K562 (cell line): ENCODE results near the gene CYP2A6. TPM values are rescaled to one million over a fixed set of nuclear protein-coding genes. Genes with fewer than 3 reads are reported as not detected.

Source experiments
- CBFA2T2 ChIP-seq: fragments of 450-650 bp; conservative IDR thresholded peaks from 2 replicates; pipeline ENCODE4 v1.6.1; 2017; ENCODE audit warnings: mild to moderate bottlenecking
- HLTF ChIP-seq: fragments of 450-650 bp; IDR thresholded peaks from 2 replicates; pipeline ENCODE4 v1.6.1; 2016
- JUNB ChIP-seq: fragments of 450-650 bp; formaldehyde crosslinking; conservative IDR thresholded peaks from 2 replicates; pipeline ENCODE4 v1.4.0; 2020; ENCODE audit warnings: mild to moderate bottlenecking
- POLR2H ChIP-seq: IDR thresholded peaks from 2 replicates; pipeline ENCODE4 v1.6.1; 2016; ENCODE audit warnings: missing genetic modification characterization, low read depth, mild to moderate bottlenecking, control low read depth, missing compliant biosample characterization, moderate library complexity
- TOE1 ChIP-seq, 2 experiments: fragments of 450-650 bp in 1 of 2; sonication (generic) in 1 of 2; formaldehyde crosslinking in 1 of 2; IDR thresholded peaks; 2 replicates each; pipeline versions ENCODE4 v1.7.1 to v1.8.0; 2016 to 2022; ENCODE audit warnings: borderline replicate concordance in 2 of 2, mild to moderate bottlenecking in 2 of 2, antibody characterized with exemption in 1 of 2, inconsistent platforms in 1 of 2, low read depth in 1 of 2, missing genetic modification reagents in 1 of 2, moderate library complexity in 1 of 2
- ZNF3 ChIP-seq: fragments of 250-450 bp; sonication (Bioruptor Pico); IDR thresholded peaks from 2 replicates; pipeline ENCODE4 v1.5.0; 2021; ENCODE audit warnings: mild to moderate bottlenecking, moderate library complexity
- ZNF79 ChIP-seq: fragments of 250-450 bp; sonication (Bioruptor Pico); IDR thresholded peaks from 2 replicates; pipeline ENCODE4 v1.4.0; 2020; ENCODE audit warnings: low read depth, mild to moderate bottlenecking, moderate library complexity
- polyA plus RNA-seq, 8 experiments: library from polyadenylated mRNA; depleted of rRNA in 4 of 8; stranded (reverse) in 5 of 8; unstranded in 3 of 8; fragments of >200 nt; fragmentation: Nextera tagmentation in 2 of 8; fragmentation: Illumina TruSeq in 1 of 8; extraction: Ambion mirVana in 2 of 8; extraction: Trizol in 1 of 8; gene quantifications; 2 replicates each; pipeline versions ENCODE4 v1.2.1 to v1.2.3, GENCODE V29; 2011 to 2014; ENCODE audit warnings: inconsistent platforms in 1 of 8, missing spikeins in 1 of 8
- total RNA-seq, 7 experiments: library from RNA; depleted of rRNA in 6 of 7; stranded (reverse); fragments of >200 nt in 6 of 7; fragmentation: Illumina TruSeq in 2 of 7; extraction: Trizol in 2 of 7; gene quantifications; 2 replicates each; pipeline versions ENCODE4 v1.2.1 to v1.2.3, GENCODE V29; 2011 to 2021; ENCODE audit warnings: low replicate concordance in 1 of 7
- TF ChIP-seq, protein P1 (sequence below): fragments of 250-450 bp; sonication (Bioruptor Pico); IDR thresholded peaks from 2 replicates; pipeline ENCODE4 v1.6.1; 2021; ENCODE audit warnings: mild to moderate bottlenecking
- TF ChIP-seq, protein P2 (sequence below): sonication (generic); formaldehyde crosslinking; IDR thresholded peaks from 2 replicates; pipeline ENCODE4 v1.8.1; 2022; ENCODE audit warnings: missing genetic modification reagents
- TF ChIP-seq, protein P3 (sequence below): fragments of 250-450 bp; sonication (Bioruptor Pico); IDR thresholded peaks from 2 replicates; pipeline ENCODE4 v1.5.0; 2022; ENCODE audit warnings: mild to moderate bottlenecking
- TF ChIP-seq, protein P4 (sequence below): fragments of 450-650 bp; IDR thresholded peaks from 2 replicates; pipeline ENCODE4 v1.6.1; 2016; ENCODE audit warnings: mild to moderate bottlenecking, moderate library complexity

CYP2A6 gene
- total and polyA plus RNA-seq, 9 of the 15 experiments (the other 6 are each of a cell fraction or from before 2014, with no cell fraction given) = 0.31 TPM; not detected in 8

DNA sequence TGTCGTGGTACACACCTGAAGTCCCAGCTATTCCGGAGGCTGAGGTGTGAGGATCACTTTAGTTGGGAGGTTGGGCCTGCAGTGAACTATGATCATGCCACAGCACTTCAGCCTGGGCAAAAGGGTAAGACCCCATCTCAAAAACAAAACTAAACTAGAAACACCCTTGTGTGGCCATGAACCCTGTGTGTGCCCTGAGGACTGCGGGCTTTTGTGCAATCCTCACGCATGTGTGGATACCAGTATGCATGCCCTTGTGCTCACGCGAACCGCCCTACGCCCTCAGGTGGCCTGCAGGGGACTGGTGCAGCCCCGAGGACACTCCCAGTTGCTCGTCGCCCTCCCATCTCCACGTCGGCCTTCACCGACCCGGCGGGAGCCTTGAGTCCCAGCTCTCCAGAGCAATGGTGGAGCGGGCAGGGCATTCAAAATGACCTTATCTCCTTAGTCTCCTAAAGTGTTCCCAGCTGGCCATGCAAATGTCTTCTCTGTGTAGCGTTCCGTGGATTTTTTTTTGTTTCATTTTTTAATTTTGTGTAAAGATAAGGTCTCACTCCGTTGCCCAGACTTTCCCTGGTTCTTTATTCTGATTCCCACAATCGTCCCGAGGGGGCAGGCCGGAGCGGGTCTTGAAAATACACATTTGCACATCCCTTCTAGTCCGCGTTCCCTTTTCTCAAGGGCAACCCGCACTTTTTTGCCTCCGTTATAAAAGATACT, 52.1 kb downstream of the CYP2A6 start (continued):
- TF ChIP-seq HLTF = peak; percentile 64
- TF ChIP-seq, protein P1, sequence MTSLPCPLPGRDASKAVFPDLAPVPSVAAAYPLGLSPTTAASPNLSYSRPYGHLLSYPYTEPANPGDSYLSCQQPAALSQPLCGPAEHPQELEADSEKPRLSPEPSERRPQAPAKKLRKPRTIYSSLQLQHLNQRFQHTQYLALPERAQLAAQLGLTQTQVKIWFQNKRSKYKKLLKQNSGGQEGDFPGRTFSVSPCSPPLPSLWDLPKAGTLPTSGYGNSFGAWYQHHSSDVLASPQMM (CRISPR knock-in tag) = no peak
- no peak for TF ChIP-seq JUNB
- TF ChIP-seq ZNF79 = peak; percentile 33; the same call in 1 of the 2 replicates
- TF ChIP-seq CBFA2T2 = no peak
- TF ChIP-seq, protein P2, sequence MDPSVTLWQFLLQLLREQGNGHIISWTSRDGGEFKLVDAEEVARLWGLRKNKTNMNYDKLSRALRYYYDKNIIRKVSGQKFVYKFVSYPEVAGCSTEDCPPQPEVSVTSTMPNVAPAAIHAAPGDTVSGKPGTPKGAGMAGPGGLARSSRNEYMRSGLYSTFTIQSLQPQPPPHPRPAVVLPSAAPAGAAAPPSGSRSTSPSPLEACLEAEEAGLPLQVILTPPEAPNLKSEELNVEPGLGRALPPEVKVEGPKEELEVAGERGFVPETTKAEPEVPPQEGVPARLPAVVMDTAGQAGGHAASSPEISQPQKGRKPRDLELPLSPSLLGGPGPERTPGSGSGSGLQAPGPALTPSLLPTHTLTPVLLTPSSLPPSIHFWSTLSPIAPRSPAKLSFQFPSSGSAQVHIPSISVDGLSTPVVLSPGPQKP (CRISPR knock-in tag) = no peak
- TF ChIP-seq POLR2H = no peak
- TF ChIP-seq, protein P3, sequence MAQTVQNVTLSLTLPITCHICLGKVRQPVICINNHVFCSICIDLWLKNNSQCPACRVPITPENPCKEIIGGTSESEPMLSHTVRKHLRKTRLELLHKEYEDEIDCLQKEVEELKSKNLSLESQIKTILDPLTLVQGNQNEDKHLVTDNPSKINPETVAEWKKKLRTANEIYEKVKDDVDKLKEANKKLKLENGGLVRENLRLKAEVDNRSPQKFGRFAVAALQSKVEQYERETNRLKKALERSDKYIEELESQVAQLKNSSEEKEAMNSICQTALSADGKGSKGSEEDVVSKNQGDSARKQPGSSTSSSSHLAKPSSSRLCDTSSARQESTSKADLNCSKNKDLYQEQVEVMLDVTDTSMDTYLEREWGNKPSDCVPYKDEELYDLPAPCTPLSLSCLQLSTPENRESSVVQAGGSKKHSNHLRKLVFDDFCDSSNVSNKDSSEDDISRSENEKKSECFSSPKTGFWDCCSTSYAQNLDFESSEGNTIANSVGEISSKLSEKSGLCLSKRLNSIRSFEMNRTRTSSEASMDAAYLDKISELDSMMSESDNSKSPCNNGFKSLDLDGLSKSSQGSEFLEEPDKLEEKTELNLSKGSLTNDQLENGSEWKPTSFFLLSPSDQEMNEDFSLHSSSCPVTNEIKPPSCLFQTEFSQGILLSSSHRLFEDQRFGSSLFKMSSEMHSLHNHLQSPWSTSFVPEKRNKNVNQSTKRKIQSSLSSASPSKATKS (CRISPR knock-in tag) = no peak
- no peak for TF ChIP-seq ZNF3 (CRISPR knock-in tag)
- TF ChIP-seq TOE1 (IDR thresholded peaks at IDR 0.05; ENCODE audit: borderline replicate concordance) = no peak
- no peak for TF ChIP-seq TOE1 (CRISPR knock-in tag; IDR thresholded peaks at IDR 0.05; ENCODE audit: borderline replicate concordance, low read depth)
- TF ChIP-seq, protein P4, sequence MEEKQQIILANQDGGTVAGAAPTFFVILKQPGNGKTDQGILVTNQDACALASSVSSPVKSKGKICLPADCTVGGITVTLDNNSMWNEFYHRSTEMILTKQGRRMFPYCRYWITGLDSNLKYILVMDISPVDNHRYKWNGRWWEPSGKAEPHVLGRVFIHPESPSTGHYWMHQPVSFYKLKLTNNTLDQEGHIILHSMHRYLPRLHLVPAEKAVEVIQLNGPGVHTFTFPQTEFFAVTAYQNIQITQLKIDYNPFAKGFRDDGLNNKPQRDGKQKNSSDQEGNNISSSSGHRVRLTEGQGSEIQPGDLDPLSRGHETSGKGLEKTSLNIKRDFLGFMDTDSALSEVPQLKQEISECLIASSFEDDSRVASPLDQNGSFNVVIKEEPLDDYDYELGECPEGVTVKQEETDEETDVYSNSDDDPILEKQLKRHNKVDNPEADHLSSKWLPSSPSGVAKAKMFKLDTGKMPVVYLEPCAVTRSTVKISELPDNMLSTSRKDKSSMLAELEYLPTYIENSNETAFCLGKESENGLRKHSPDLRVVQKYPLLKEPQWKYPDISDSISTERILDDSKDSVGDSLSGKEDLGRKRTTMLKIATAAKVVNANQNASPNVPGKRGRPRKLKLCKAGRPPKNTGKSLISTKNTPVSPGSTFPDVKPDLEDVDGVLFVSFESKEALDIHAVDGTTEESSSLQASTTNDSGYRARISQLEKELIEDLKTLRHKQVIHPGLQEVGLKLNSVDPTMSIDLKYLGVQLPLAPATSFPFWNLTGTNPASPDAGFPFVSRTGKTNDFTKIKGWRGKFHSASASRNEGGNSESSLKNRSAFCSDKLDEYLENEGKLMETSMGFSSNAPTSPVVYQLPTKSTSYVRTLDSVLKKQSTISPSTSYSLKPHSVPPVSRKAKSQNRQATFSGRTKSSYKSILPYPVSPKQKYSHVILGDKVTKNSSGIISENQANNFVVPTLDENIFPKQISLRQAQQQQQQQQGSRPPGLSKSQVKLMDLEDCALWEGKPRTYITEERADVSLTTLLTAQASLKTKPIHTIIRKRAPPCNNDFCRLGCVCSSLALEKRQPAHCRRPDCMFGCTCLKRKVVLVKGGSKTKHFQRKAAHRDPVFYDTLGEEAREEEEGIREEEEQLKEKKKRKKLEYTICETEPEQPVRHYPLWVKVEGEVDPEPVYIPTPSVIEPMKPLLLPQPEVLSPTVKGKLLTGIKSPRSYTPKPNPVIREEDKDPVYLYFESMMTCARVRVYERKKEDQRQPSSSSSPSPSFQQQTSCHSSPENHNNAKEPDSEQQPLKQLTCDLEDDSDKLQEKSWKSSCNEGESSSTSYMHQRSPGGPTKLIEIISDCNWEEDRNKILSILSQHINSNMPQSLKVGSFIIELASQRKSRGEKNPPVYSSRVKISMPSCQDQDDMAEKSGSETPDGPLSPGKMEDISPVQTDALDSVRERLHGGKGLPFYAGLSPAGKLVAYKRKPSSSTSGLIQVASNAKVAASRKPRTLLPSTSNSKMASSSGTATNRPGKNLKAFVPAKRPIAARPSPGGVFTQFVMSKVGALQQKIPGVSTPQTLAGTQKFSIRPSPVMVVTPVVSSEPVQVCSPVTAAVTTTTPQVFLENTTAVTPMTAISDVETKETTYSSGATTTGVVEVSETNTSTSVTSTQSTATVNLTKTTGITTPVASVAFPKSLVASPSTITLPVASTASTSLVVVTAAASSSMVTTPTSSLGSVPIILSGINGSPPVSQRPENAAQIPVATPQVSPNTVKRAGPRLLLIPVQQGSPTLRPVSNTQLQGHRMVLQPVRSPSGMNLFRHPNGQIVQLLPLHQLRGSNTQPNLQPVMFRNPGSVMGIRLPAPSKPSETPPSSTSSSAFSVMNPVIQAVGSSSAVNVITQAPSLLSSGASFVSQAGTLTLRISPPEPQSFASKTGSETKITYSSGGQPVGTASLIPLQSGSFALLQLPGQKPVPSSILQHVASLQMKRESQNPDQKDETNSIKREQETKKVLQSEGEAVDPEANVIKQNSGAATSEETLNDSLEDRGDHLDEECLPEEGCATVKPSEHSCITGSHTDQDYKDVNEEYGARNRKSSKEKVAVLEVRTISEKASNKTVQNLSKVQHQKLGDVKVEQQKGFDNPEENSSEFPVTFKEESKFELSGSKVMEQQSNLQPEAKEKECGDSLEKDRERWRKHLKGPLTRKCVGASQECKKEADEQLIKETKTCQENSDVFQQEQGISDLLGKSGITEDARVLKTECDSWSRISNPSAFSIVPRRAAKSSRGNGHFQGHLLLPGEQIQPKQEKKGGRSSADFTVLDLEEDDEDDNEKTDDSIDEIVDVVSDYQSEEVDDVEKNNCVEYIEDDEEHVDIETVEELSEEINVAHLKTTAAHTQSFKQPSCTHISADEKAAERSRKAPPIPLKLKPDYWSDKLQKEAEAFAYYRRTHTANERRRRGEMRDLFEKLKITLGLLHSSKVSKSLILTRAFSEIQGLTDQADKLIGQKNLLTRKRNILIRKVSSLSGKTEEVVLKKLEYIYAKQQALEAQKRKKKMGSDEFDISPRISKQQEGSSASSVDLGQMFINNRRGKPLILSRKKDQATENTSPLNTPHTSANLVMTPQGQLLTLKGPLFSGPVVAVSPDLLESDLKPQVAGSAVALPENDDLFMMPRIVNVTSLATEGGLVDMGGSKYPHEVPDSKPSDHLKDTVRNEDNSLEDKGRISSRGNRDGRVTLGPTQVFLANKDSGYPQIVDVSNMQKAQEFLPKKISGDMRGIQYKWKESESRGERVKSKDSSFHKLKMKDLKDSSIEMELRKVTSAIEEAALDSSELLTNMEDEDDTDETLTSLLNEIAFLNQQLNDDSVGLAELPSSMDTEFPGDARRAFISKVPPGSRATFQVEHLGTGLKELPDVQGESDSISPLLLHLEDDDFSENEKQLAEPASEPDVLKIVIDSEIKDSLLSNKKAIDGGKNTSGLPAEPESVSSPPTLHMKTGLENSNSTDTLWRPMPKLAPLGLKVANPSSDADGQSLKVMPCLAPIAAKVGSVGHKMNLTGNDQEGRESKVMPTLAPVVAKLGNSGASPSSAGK = peak; percentile 92; the same call in 1 of the 2 replicates
